Cerebellar nuclear complex (tissue), 1 donor: ENCODE measurements around the gene FUNDC1.
A peak's percentile ranks its signal among the peaks of the same experiment; 100 is the strongest.
"Not testable (repeated sequence)": the region's sequence is repeated elsewhere in the genome, so short reads cannot be mapped to it uniquely, and the experiment has no call there.

Experiments used
- DNase-seq, 2 experiments: peaks; one replicate each; lab custom pipeline; 2025; lab: John Stamatoyannopoulos, UW

The FUNDC1 gene, protein sequence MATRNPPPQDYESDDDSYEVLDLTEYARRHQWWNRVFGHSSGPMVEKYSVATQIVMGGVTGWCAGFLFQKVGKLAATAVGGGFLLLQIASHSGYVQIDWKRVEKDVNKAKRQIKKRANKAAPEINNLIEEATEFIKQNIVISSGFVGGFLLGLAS

DNA sequence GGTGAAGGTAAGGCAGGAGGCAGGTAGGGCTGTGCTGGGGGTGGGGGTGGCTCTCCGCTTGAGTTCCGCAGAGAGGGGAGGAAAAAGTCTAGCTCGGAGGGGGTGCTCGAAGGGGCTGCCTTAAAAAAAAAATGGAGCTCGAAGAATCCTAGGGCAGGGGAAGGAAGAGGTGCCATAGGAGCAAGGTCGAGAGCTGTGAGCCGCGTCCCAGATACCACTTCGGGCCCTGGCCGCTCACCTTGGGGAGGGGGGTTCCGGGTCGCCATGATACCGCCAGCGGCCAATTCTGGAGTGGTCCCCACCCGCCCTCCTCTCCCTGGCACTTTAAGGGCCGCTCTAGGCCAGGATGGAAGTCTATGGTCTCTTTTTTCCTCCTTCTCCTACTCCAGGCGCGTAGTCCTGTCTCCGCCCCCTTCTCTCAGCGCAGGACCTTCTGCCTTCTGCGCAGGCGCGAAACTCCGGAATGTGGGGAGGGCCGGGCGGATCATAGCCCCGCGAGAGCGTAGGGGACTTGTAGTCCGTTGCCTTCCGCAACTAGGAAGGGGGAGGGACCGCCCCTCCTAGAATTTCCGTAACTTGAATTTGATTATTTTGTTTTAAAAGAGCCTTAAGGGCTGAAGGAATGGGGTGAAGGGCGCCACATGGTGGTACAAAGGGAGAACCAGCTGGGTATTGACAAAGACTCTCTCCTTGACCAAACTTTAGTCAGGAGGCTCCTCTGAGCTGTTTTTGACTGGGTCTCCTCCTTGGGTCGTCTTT, at the start of gene FUNDC1:
FUNDC1 (minus strand) TSS at position 293 of the 759 bp plus-strand sequence; CDS start at position 266, 27 bp downstream.
- DNase-seq: peak; percentile 1 to 53

DNA sequence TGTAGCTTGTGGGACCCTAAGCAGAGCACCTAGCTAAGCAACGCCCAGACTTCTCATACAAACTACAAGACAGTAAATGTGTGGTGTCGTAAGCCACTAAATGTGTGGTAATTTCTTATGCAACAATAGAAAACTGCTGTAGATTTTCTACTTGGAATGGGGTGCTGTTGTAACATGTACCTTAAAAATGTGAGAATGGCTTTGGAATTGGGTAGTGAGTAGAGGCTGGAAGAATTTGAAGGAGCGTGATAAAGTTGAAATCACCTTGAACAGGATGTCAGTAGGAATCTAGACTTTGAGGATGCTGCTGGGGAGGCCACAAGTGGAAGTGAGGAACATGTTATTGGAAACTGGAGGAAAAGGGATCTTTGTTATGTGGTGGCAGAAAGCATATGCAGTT, 43.2 kb upstream of the FUNDC1 start:
- DNase-seq: no peak

DNA sequence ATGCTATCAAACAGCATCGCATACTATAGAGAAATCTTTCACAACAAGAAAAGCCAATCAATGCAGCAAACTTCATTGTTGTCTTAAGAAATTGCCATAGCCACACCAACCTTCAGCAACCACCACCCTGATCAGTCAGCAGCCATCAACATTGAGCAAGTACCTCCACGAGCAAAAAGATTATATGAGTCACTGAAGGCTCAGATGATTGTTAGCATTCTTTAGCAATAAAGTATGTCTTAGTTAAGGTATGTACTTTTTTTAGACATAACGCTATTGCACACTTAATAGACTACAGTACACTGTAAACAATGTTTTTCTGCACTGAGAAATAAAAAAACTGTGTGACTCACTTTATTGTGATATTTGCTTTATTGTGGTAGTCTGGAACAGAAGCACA, 37.8 kb upstream of the FUNDC1 start:
- no peak for DNase-seq

DNA sequence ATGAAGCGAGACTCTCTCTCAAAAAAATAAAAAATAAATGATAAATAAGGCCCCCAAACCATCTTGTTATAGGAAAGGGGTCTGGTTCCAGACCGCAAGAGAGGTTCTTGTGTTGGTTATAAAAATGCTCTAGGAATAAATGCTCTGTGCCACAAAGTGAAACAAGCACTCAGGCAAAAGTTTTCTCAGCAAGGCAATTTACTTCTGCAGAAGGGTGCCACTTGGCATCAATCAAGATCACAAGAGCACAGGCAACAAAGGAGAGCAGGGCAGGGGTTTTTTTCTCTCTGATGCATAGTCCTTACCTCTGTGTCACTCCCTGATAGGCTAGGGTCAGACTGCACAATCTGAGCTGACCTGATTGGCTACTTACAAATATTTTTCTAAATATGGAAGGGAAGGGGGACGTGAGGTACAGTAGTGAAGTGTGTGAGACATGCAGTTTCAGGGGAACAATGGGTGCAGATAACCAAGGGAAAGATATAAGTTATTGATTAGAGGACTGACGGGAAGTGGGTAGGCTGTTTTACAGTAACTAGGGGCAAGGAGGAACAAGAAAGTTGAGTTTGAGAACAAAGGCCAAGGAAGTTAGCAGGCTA, 29.8 kb upstream of the FUNDC1 start:
- DNase-seq: no peak

DNA sequence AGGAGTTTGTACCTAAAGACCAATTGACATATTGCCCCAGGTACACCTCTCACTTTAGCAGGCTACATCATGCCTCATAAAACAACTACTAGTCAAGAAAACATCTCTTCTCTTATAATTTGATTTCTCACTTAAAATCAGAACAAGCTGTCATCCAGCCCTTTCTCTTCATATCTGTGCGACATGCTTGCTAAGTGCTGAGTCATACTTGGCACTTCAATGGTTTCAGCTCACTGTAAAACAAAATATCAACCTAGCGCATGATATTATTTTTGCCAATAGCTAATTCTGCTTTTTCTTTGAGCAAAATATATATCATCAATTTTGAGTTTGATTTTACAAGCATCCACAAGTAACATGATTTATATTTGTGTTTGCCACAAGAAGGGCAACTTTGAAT, 27.9 kb upstream of the FUNDC1 start:
- DNase-seq: no peak

DNA sequence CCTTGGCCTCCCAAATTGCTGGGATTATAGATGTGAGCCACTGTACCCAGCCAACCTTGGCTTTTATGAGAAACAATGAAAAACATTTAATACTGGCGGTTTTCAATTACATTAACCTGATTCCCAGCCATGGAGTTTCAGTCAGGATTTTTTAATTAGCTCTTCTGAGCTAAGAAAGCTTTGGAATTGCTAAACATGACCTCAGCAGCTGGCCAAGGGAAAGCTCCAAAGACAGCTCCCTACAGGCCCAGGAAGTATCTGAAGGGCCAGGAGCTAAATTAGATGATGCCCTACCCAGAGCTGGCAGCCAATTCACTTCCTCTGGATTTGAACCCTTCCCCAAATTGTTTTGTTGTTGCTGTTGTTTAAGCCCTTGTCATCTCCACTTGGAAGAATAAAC, 26.5 kb upstream of the FUNDC1 start:
- no peak for DNase-seq

DNA sequence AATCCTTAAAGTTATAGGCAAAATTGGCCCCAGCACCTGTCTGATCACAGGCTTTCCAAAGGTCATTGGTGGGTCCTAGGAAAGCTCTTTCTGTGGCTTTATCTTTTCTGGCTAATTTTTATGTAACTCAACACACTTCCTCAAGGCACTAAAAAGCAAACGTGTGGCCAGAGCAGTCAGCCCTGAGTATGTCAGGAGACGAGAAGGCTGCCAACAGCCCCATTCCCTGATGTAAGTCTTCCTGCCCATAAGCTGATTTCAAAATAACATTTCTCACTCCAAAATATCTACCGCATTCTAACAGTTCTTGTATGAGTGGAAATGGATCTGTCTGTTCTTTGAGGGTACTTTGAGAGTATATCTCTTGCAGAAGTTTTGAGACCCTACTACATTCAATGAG, 25.5 kb upstream of the FUNDC1 start:
- DNase-seq: no peak

DNA sequence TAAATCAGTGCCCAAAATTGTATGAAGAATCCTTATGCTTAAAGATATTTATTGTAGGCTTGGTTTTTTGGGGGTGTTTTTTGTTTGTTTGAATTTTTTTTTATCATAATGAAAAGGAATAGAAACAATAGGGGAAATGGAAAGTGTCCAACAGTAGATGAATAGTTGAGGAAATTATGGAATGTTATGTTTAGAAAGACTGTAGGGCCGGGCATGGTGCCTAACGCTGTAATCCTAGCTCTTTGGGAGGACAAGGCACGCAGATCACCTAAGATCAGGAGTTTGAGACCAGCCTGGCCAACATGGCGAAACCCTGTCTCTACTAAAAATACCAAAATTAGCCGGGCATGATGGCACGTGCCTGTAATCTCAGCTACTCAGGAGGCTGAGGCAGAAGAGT, 19.2 kb upstream of the FUNDC1 start:
- DNase-seq: not testable (repeated sequence)

DNA sequence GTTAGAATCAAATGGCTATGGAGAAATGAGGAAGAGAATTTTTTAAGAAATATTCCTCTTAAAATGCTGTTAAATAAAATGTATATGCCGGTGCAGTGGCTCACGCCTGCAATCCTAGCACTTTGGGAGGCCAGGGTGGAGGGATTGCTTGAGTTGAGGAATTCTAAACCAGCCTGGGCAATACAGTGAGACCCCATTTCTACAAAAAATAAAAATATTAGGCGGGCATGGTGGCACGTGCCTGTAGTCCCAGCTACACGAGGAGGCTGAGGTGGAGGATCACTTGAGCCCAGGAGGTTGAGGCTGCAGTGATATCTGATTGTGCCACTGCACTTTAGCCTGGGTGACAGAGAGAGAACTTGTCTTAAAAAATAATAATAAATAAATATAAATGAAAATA, 7.9 kb upstream of the FUNDC1 start:
- no peak for DNase-seq

DNA sequence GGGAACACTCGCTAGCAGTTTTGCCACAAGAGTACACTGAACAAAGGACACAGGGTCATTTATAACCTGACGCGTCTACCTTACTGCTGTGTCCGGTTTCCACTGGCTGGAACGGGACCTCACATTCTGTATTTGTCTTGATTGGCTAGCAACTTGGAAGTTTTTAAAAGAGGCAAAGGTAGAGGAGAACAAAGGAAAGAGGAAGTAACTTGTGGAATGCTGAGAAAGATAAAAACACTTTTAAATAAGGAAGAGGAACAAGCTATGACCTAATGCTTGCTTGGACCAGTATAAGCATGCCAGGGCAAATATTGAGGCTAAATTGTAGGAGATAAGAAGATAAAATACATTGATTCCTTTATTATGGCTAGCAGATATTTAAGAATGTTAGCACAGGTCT, 2.8 kb upstream of the FUNDC1 start:
- DNase-seq: not testable (repeated sequence)

DNA sequence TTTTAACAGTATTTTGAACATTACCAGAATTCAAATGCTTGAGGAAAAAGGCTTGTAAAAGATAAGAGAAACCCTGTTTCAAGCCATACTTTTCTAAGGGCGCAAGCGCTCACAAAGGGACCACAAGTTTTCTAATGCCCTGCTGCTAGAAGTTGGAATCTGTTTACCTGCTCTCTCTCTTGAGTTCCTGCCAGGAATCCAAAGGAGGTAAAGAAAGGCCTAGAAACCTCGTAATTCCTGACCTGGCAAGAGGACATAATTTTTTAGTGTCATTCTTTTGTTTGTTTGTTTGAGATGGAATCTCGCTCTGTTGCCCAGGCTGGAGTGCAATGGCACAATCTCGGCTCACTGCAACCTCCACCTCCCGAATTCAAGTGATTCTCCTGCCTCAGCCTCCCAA, 1.4 kb upstream of the FUNDC1 start:
- DNase-seq: no peak

DNA sequence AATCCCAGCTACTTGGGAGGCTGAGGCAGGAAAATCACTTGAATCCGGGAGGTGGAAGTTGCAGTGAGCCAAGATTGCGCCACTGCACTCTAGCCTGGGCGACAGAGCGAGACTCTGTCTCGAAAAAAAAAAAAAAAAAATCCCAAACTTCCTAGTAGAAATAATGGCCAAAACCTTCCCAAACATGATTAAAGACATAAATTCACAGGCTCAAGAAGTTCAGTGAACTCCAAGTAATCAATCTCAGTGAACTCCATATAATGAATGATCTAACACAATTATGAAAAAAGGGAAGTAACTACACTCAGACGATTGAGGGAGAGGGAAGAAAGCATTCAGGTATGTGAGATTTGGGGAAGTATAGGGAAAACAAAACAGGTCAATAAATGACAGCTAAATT, 6.5 kb downstream of the FUNDC1 start:
- DNase-seq: no peak

DNA sequence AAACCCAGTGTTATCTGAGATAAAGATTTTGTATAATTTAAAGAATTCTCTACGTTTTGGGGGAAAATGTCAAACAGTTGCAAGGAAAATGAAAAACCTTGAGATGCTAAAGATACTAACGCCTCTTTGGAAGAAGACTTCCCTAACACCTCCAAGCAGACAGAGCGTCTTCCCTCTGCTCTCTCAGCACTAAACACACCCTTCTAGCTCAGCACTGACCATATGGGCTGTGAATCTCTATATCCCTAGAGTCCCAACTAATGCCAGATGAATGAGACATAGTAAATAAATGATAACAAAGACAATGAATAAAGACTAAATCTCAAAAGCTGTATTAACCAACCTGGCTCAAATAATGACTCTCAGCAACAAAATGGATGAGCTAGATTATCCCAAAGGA, 13.3 kb downstream of the FUNDC1 start:
- no peak for DNase-seq

DNA sequence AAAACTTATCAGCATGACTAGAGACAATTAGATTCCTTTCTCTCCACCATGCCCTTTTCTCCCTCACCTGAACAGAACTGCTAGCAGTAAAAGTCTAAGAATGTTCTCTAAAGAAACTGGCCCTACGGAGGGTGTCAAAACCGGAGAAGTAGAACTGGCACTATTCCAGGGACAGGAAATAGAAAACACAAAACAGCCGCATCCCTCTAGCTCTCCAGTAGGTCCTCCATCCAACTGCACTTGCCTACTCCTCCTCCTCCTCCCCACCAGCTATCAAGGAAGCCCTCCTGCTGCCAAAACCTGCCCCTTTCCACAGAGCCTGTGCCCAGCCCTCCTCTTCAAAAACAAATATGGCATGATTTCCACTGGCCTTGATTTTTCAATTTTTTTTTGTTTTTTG, 28.4 kb downstream of the FUNDC1 start:
- no peak for DNase-seq

DNA sequence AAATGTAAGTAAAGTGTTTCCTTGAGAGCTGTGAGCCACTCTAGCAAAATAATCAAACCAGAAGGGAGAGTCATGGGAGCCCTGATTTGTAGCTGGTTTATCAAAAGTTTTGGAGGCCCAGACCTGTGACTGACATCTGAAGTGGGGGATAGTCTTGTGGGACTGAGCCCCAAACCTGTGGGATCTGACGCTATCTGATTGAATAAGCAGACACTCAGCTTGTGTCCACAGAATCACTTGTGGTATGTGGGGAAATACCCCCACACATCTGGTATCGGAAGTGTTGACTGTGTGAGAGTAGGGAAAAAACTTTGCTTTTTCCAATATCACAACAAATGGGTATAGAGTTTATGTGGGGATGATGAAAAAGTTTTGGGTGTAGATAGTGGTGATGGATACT, 35.4 kb downstream of the FUNDC1 start:
- DNase-seq: no peak

DNA sequence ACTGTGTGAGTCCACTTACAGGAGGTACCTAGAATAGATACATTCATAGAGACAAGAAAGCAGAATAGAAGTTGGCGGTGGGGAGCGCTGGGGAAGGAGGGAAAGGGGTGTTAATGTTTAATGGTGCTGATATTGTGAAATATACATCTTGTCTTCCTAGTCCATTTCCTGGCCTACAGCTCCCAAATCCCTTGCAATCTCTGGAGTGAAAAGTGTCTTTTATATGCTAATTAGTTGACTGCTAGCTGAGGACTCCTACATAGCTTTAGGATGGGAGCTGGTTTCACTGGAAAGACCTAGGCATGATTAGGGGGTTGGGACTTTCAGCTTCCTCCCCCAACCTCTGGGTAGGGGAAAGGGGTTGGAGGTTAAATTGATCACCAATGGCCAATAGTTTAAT, 36.0 kb downstream of the FUNDC1 start:
- no peak for DNase-seq

DNA sequence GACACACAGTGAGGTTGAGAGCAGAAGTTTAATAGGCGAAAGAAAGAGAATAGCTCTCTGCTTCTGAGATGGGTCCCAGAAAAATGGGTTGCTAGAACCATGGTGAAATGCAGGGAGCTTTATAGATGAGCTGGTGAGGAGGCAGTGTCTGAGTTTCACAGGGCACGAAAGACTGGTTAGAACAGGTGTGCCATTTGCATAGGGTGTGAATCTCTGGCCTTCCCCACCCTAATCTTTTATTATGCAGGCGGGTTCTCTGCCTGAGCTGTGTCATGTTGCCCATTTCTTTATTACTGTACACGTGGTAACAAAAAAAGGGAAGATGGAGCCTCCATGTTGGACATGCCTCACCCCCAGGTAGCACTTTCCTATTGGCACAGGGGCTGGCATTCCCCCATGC, 39.1 kb downstream of the FUNDC1 start:
- DNase-seq: no peak

DNA sequence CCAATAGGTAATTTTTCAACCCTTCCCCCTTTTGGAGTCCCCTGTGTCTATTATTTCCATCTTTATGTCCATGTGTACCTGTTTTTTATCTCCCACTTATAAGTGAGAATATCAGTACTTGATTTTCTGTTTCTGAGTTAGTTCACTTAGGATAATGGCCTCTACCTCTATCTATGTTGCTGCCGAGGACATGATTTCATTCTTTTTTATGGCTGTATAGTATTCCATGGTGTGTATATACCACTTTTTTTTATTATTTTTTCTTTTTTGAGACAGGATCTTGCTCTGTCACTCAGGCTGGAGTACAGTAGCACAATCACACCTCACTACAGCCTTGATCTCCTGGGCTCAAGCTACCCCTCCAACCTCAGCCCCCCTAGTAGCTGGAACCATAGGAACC, 47.6 kb downstream of the FUNDC1 start:
- DNase-seq: no peak

DNA sequence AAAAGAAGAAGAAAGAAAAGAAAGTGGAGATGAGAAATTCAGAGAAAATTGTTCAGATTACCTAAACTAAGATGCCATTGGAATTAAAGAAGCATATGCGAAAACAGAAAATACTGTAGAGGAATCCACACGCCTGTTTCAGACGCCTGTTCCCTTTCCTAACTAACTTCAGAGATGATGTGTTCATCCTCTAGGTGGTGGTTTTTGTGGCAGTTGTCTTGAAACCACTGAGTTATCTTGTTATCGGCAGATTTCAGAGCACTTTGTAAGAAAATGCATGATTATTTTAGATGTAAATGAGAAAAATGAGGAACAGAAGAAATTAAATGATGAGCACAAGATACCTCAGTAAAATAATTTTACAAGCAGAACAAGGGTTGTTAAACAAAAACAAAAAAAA, 48.3 kb downstream of the FUNDC1 start:
- no peak for DNase-seq

DNA sequence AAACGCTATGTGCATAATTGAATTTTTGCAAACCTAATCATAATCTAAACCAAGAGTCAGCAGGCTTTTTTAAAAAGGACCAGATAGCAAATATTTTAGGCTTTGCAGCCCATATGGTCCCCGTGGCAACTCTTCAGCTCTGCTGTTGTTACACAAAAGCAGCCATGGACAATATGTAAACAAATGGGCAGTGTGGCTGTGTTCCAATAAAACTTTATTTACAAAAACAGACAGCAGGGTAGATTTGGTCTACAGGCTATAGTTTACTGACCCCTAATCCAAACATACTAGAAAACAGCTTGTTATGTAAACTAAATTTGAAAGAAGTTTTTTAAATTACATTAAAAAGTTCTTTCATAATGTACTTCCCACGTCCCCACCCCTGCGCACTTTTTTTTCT, 53.1 kb downstream of the FUNDC1 start:
- DNase-seq: no peak

DNA sequence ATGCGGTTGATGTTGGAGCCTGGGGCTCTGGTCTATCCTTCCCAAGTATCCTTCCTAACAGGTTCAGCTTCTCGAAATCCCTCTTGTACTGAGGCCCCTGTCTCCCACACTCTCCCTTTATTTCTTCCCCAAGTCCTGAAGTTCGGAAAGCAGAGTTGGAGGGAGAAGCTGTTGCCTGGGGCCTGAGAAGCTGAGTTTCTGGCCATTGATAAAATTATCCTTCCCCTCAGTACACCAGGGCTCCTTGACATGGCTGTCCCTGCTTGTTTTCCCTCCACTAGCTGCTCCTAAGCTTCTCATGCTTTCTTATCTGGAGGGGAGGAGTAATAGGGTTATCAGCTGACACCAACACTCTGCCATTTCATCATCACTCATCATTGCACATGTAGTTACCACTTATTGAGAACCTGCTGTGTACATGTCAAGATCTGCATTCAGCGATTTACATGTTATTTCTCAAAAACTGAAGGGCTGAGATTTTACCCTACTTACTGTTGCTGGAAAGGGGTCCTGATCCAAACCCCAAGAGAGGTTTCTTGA, 58.0 kb downstream of the FUNDC1 start:
- DNase-seq: no peak

DNA sequence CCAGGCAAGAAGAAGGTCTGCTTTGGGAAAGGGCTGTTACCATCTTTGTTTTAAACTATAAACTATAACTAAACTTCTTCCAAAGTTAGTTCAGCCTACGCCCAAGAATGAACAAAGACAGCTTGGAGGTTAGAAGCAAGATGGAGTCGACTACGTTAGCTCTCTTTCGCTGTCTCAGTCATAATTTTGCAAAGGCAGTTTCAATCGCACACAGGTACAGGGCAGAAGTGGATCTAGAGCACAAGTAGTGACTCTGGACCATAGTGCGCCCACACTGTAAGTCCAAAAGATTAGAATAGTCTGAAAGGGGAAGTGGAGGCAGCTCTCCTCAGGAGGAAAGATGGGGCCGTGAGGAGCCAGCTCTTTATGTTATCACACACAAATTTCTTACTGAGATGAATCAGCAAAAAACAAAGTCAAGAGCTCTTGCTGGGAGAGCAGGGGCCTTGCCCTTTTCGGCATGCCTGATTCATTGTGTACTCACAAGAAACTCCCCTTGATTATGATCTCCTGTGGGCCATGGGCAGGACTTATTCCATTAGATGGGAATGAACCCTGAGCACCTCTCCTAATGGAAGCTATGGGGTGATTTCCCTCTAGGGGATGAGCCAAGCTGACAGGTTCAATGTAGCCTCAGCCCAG, 58.6 kb downstream of the FUNDC1 start:
- DNase-seq: no peak

DNA sequence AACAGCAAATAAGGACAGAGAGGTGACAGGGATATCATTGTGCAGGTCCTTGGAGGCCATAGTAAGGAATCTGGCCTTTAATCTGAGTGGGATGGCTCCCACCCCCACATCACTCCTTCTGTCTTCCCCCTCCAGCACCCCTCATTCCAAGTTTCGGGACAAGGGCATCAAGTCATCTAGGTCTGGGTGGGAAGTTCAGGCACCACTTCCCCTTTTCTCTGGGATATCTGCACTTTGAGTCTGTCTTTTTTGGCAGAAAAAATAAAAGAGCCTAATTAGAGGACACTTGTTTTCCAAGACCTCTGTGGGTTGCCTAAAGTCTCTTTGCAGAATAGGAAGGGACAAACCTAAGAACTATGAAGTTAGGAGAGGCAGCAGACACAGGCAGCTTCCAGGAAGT, 60.1 kb downstream of the FUNDC1 start:
- no peak for DNase-seq
